Fibroblast of lung (primary cell): ENCODE results near the gene CNTN1.

Experiments
- CTCF ChIP-seq, 2 donors: IDR thresholded peaks in 1 of 2; conservative IDR thresholded peaks in 1 of 2; 1 replicate in 1 of 2; 2 replicates in 1 of 2; pipeline ENCODE4 v1.5.1; 2011 to 2012; ENCODE audit warnings: low read length in 2 of 2, control low read depth in 1 of 2, inconsistent platforms in 1 of 2, low read depth in 1 of 2, mild to moderate bottlenecking in 1 of 2
- EZH2 ChIP-seq: IDR thresholded peaks from 2 replicates; pipeline ENCODE4 v1.5.1; 2012; ENCODE audit warnings: low read length, control low read depth, mild to moderate bottlenecking; ENCODE audit errors: missing control alignments

GRCh38 chr12:40681148-40681547 lies 11.1 kb upstream of the CNTN1 start:
- no peak for TF ChIP-seq CTCF (conservative IDR thresholded peaks at IDR 0.05 in 1 of 2, IDR thresholded peaks at IDR 0.05 in 1 of 2; ENCODE audit: low read depth in 1 of 2, low read length in 2 of 2)
- TF ChIP-seq EZH2 = no peak
